H9 (cell line): ENCODE data around the gene ENDOV. TPM values are rescaled to one million over a fixed set of nuclear protein-coding genes. Genes with fewer than 3 reads are reported as not detected.

Experiments used
- DNase-seq: peaks from one replicate; pipeline ENCODE4 v3.0.0-alpha.2; 2017
- H2AFZ ChIP-seq: one replicate; pipeline ENCODE4 v1.6.1; 2013; ENCODE audit warnings: mild to moderate bottlenecking, low read length, control low read depth, moderate library complexity
- H2AK5ac ChIP-seq: 2 replicates; pipeline ENCODE4 v1.6.1; 2013; ENCODE audit warnings: low read length, control low read depth, mixed read lengths; ENCODE audit not compliant: insufficient read length
- H2BK120ac ChIP-seq: one replicate; pipeline ENCODE4 v1.6.1; 2013; ENCODE audit warnings: low read depth, mild to moderate bottlenecking, low read length, control low read depth, inconsistent platforms; ENCODE audit not compliant: poor library complexity, severe bottlenecking
- H2BK12ac ChIP-seq: 2 replicates; pipeline ENCODE4 v1.6.1; 2013; ENCODE audit warnings: low read length, control low read depth, mixed read lengths, low read depth; ENCODE audit not compliant: insufficient read length
- H2BK15ac ChIP-seq: 2 replicates; pipeline ENCODE4 v1.6.1; 2013; ENCODE audit warnings: low read depth, low read length, control low read depth
- H2BK20ac ChIP-seq: one replicate; pipeline ENCODE4 v1.6.1; 2013; ENCODE audit warnings: low read depth, mild to moderate bottlenecking, low read length, control low read depth, inconsistent platforms; ENCODE audit not compliant: poor library complexity, severe bottlenecking
- H2BK5ac ChIP-seq: 2 replicates; pipeline ENCODE4 v1.6.1; 2013; ENCODE audit warnings: low read length, control low read depth, mixed read lengths; ENCODE audit not compliant: insufficient read length
- H3K14ac ChIP-seq: 2 replicates; pipeline ENCODE4 v1.6.1; 2013; ENCODE audit warnings: low read length, control low read depth; ENCODE audit not compliant: insufficient read depth
- H3K18ac ChIP-seq: 2 replicates; pipeline ENCODE4 v1.6.1; 2013; ENCODE audit warnings: low read depth, mild to moderate bottlenecking, mixed read lengths, low read length, control low read depth; ENCODE audit not compliant: insufficient read length
- H3K23ac ChIP-seq: 2 replicates; pipeline ENCODE4 v1.6.1; 2013; ENCODE audit warnings: low read length, control low read depth, mixed read lengths, low read depth; ENCODE audit not compliant: insufficient read length
- H3K23me2 ChIP-seq: 2 replicates; pipeline ENCODE4 v1.6.1; 2013; ENCODE audit warnings: low read depth, mild to moderate bottlenecking, mixed read lengths, low read length, control low read depth; ENCODE audit not compliant: insufficient read length, poor library complexity, severe bottlenecking
- H3K27ac ChIP-seq: 2 replicates; pipeline ENCODE4 v1.5.1; 2013; ENCODE audit warnings: low read length, control low read depth, mixed read lengths, low read depth; ENCODE audit not compliant: insufficient read length
- H3K27me3 ChIP-seq: 2 replicates; pipeline ENCODE4 v1.6.1; 2013; ENCODE audit warnings: low read length, control low read depth, inconsistent platforms; ENCODE audit not compliant: insufficient read depth
- H3K4ac ChIP-seq: 2 replicates; pipeline ENCODE4 v1.6.1; 2013; ENCODE audit warnings: low read depth, mild to moderate bottlenecking, control low read depth, inconsistent platforms, low read length, moderate library complexity
- H3K4me1 ChIP-seq: 2 replicates; pipeline ENCODE4 v1.6.1; 2013; ENCODE audit warnings: low read length, control low read depth, inconsistent platforms; ENCODE audit not compliant: insufficient read depth
- H3K4me2 ChIP-seq: 2 replicates; pipeline ENCODE4 v1.6.1; 2013; ENCODE audit warnings: low read length, control low read depth, mixed read lengths; ENCODE audit not compliant: insufficient read length, insufficient read depth
- H3K56ac ChIP-seq: 2 replicates; pipeline ENCODE4 v1.6.1; 2013; ENCODE audit warnings: low read depth, mild to moderate bottlenecking, mixed read lengths, low read length, control low read depth; ENCODE audit not compliant: insufficient read length
- H3K79me1 ChIP-seq: 2 replicates; pipeline ENCODE4 v1.6.1; 2013; ENCODE audit warnings: low read depth, mild to moderate bottlenecking, moderate library complexity, low read length, control low read depth, inconsistent platforms; ENCODE audit not compliant: insufficient read depth, poor library complexity, severe bottlenecking
- H3K79me2 ChIP-seq: 2 replicates; pipeline ENCODE4 v1.6.1; 2013; ENCODE audit warnings: low read length, control low read depth, inconsistent platforms; ENCODE audit not compliant: insufficient read depth
- H3K9ac ChIP-seq: 2 replicates; pipeline ENCODE4 v1.6.1; 2013; ENCODE audit warnings: low read length, control low read depth, mixed read lengths; ENCODE audit not compliant: insufficient read length; ENCODE audit errors: extremely low read depth
- H3K9me3 ChIP-seq: one replicate; pipeline ENCODE4 v1.6.1; 2013; ENCODE audit warnings: low read depth, low read length, inconsistent platforms; ENCODE audit not compliant: control insufficient read depth
- H3T11ph ChIP-seq: one replicate; pipeline ENCODE4 v1.6.1; 2013; ENCODE audit warnings: mild to moderate bottlenecking, low read length, control low read depth, inconsistent platforms
- H4K20me1 ChIP-seq: one replicate; pipeline ENCODE4 v1.6.1; 2013; ENCODE audit not compliant: control insufficient read depth, insufficient read length, insufficient read depth
- H4K5ac ChIP-seq: 2 replicates; pipeline ENCODE4 v1.6.1; 2013; ENCODE audit warnings: low read depth, mild to moderate bottlenecking, mixed read lengths, low read length, control low read depth; ENCODE audit not compliant: insufficient read length
- H4K8ac ChIP-seq: replicated peaks from 2 replicates; pipeline ENCODE4 v1.6.1; 2013; ENCODE audit warnings: low read length, control low read depth, mixed read lengths, low read depth; ENCODE audit not compliant: insufficient read length
- H4K91ac ChIP-seq: 2 replicates; pipeline ENCODE4 v1.6.1; 2013; ENCODE audit warnings: low read depth, mild to moderate bottlenecking, moderate library complexity, mixed read lengths, low read length, control low read depth; ENCODE audit not compliant: insufficient read length
- H3K27ac Mint-ChIP-seq, 3 experiments: 2 replicates in 2 of 3; 3 replicates in 1 of 3; pipeline ENCODE4 v1.8.0; 2020 to 2021; ENCODE audit warnings: mixed read lengths in 3 of 3, mild to moderate bottlenecking in 1 of 3, moderate library complexity in 1 of 3
- H3K27me3 Mint-ChIP-seq: 2 replicates; pipeline ENCODE4 v1.8.0; 2021; ENCODE audit warnings: low read depth, mild to moderate bottlenecking, moderate library complexity, mixed read lengths
- H3K36me3 Mint-ChIP-seq, 3 experiments: 2 replicates in 2 of 3; 3 replicates in 1 of 3; pipeline ENCODE4 v1.8.0; 2020 to 2021; ENCODE audit warnings: low read depth in 3 of 3, mixed read lengths in 3 of 3; ENCODE audit not compliant: insufficient read depth in 1 of 3
- H3K4me1 Mint-ChIP-seq, 2 experiments: 2 replicates each; pipeline ENCODE4 v1.8.0; 2020; ENCODE audit warnings: mixed read lengths in 2 of 2
- H3K4me3 Mint-ChIP-seq, 2 experiments: 2 replicates in 1 of 2; 3 replicates in 1 of 2; pipeline ENCODE4 v1.8.0; 2020 to 2021; ENCODE audit warnings: mild to moderate bottlenecking in 2 of 2, mixed read lengths in 2 of 2, moderate library complexity in 1 of 2
- H3K9me3 Mint-ChIP-seq, 2 experiments: 2 replicates in 1 of 2; 3 replicates in 1 of 2; pipeline ENCODE4 v1.8.0; 2020; ENCODE audit warnings: mild to moderate bottlenecking in 2 of 2, mixed read lengths in 2 of 2, moderate library complexity in 1 of 2
- CTCF ChIP-seq: fragments of 200-600 bp; sonication (generic); conservative IDR thresholded peaks from 3 replicates; pipeline ENCODE4 v1.8.0; 2021; ENCODE audit warnings: antibody characterized with exemption, mild to moderate bottlenecking
- WGBS: extraction: QIAGEN DNeasy Blood & Tissue Kit; methylation state at CpG from one replicate; pipeline ENCODE4 v1.1.7; 2013; ENCODE audit warnings: missing lambda C conversion rate, low lambda C conversion rate, mixed read lengths; ENCODE audit not compliant: insufficient read length; ENCODE audit errors: extremely low coverage; 5-methylcytosine and 5-hydroxymethylcytosine counted together
- total RNA-seq: library from RNA; stranded (reverse); gene quantifications from 2 replicates; pipeline ENCODE4 v1.2.1, GENCODE V29; 2021

The ENDOV gene
- total RNA-seq, 1 experiment from 2014 or later = 17.1 TPM

DNA sequence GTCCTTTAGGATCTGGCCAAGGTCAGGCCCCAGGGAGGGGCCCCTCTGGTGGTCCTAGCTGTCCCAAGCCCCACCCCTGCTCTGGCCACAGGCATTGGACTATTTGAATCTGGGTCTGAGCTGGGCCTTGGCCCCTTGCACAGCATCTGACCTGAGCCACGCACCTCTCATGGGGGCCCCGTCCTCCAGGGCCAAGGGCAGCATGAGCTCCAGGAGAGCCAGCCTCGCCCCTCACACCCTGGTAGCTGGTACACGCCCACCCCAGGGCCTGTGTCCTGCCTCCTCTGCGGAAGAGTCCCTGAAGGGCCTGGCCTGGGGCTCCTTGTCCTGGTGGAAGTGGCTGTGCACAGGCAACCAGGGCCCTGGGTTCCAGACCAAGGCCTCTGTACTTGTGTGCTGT lies 23.8 kb downstream of the ENDOV start:
- peaks cover 0 to 3% of the 10 kb centered on the region in 2 experiments; a peak in 1 of 5 replicates for H3K9me3 Mint-ChIP-seq
- no peaks in the 10 kb centered on the region for H3K36me3 Mint-ChIP-seq
- Histone ChIP-seq H2AK5ac (no peak overlapping the region), H2BK20ac (no peak overlapping the region), H3K23ac (no peak overlapping the region), H4K91ac (no peak overlapping the region), H3K9ac (no peak overlapping the region), H3K4me1 (no peaks in the 10 kb centered on the region), H3K9me3 (no peaks in the 10 kb centered on the region), H4K20me1 (no peaks in the 10 kb centered on the region), H3K14ac (no peak overlapping the region; the same call in 1 of the 2 replicates), H4K5ac (no peak overlapping the region), H3K79me2 (no peaks in the 10 kb centered on the region), H3T11ph (no peak overlapping the region), H2AFZ (no peak overlapping the region), H3K18ac (no peak overlapping the region), H3K4ac (no peak overlapping the region), H3K79me1 (no peaks in the 10 kb centered on the region), H3K27me3 (no peaks in the 10 kb centered on the region), H2BK120ac (no peak overlapping the region), H3K4me2 (no peak overlapping the region), H2BK15ac (no peak overlapping the region), H2BK12ac (no peak overlapping the region), H4K8ac (no peak overlapping the region), H2BK5ac (no peak overlapping the region), H3K56ac (no peak overlapping the region), H3K23me2 (no peaks in the 10 kb centered on the region), H3K27ac (no peak overlapping the region)
- H3K27me3 Mint-ChIP-seq = peaks cover 53% of the 10 kb centered on the region
- no peak for DNase-seq
- no CpG with 5 or more reads among the region's 5 CpGs for WGBS
- no peak overlapping the region for H3K27ac Mint-ChIP-seq
- peaks cover 3 to 14% of the 10 kb centered on the region in 2 experiments for H3K4me1 Mint-ChIP-seq
- no peak overlapping the region for H3K4me3 Mint-ChIP-seq
- no peak for TF ChIP-seq CTCF
